ENCODE data around the gene ADIPOR2.

ADIPOR2 gene

DNA sequence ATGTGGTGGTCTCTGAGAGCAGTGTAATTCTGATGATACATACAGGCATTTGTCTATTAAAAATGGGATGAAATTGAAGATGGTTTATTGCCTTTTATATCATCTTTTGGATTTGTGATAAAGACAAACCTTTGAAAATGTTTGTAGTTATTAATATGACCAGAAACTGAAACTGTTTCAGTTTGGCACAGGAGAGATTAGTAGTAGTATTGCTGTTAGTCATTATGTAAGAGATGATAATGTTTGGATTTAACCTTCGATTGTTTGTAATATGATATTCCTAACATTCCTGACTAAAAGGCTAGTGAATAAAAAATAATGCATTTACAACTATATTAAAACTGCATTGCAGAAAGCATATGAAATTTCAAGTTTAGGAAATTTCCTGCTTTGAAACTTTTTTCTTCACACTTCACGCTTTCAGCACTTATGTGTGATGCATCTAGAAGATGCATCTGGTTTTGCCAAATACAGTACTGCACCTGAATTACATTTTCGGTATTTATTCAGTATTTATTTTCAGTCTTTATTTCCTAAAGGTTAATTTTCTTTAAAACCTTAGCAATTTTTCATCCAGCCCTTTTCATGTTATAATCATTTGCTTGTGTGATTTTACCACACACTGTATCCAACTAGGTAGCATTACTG, 25.5 kb downstream of the ADIPOR2 start:
- no peak overlapping the region for H3K4me3 ChIP-seq (ENCODE audit: low read depth, low read length)
- TF ChIP-seq, protein P1, sequence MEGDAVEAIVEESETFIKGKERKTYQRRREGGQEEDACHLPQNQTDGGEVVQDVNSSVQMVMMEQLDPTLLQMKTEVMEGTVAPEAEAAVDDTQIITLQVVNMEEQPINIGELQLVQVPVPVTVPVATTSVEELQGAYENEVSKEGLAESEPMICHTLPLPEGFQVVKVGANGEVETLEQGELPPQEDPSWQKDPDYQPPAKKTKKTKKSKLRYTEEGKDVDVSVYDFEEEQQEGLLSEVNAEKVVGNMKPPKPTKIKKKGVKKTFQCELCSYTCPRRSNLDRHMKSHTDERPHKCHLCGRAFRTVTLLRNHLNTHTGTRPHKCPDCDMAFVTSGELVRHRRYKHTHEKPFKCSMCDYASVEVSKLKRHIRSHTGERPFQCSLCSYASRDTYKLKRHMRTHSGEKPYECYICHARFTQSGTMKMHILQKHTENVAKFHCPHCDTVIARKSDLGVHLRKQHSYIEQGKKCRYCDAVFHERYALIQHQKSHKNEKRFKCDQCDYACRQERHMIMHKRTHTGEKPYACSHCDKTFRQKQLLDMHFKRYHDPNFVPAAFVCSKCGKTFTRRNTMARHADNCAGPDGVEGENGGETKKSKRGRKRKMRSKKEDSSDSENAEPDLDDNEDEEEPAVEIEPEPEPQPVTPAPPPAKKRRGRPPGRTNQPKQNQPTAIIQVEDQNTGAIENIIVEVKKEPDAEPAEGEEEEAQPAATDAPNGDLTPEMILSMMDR (IDR thresholded peaks at IDR 0.05; ENCODE audit: low read depth, low read length) = no peak
- TF ChIP-seq POLR2A (IDR thresholded peaks at IDR 0.05; ENCODE audit: extremely low read depth, insufficient read length) = no peak
- TF ChIP-seq, protein P2, sequence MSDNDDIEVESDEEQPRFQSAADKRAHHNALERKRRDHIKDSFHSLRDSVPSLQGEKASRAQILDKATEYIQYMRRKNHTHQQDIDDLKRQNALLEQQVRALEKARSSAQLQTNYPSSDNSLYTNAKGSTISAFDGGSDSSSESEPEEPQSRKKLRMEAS (IDR thresholded peaks at IDR 0.05; ENCODE audit: low read depth, low read length) = no peak
- no peak for TF ChIP-seq MYC (IDR thresholded peaks at IDR 0.05; ENCODE audit: low read depth, low read length)
- no peak for DNase-seq (ENCODE audit: low read depth)

DNA sequence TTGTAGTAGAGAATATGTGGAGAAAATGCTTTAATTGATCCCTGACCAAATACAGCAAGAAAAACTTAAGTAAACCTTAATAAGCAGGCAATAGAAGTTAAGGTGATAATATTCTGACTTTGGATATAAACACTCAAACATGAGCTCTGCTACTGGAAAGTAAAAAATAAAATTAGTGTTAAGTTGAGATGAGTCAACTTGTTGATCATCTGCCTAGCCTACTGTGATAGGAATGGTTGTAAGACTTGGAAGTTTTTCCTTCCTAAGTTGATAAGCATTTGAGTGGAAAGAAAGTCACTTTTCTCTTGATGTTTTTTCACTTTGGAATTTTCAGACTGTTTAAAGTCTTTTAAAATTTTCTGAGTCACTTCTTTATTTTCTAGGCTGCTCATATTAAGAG, 26.0 kb downstream of the ADIPOR2 start:
- no peak for DNase-seq (ENCODE audit: low read depth)
- no peak overlapping the region for H3K4me3 ChIP-seq (ENCODE audit: low read depth, low read length)
- TF ChIP-seq MYC (IDR thresholded peaks at IDR 0.05; ENCODE audit: low read depth, low read length) = no peak
- TF ChIP-seq, protein P2 (IDR thresholded peaks at IDR 0.05; ENCODE audit: low read depth, low read length) = no peak
- TF ChIP-seq, protein P1 (IDR thresholded peaks at IDR 0.05; ENCODE audit: low read depth, low read length) = no peak
- TF ChIP-seq POLR2A (IDR thresholded peaks at IDR 0.05; ENCODE audit: extremely low read depth, insufficient read length) = no peak

DNA sequence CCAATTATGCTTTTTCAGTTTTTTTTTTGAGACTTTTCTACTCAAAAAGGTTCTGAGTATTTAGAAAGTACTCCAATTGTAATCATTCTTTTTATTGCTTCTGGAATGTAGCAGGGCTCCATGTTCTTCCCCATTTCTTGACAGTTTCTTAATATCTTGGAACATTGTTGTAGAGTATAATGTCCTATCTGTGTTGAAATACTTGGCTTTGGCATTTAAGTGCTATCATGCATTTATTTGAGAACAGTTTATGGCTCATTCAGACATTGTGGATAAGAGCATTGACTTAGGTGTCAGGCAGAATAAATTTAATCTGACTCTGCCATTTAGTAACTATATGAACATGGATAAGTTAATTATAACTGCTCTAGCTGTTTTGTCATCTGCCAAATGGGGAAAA, 28.3 kb downstream of the ADIPOR2 start:
- no peak overlapping the region for H3K4me3 ChIP-seq (ENCODE audit: low read depth, low read length)
- no peak for DNase-seq (ENCODE audit: low read depth)
- TF ChIP-seq, protein P1 (IDR thresholded peaks at IDR 0.05; ENCODE audit: low read depth, low read length) = no peak
- TF ChIP-seq, protein P2 (IDR thresholded peaks at IDR 0.05; ENCODE audit: low read depth, low read length) = no peak
- TF ChIP-seq MYC (IDR thresholded peaks at IDR 0.05; ENCODE audit: low read depth, low read length) = no peak
- TF ChIP-seq POLR2A (IDR thresholded peaks at IDR 0.05; ENCODE audit: extremely low read depth, insufficient read length) = no peak

DNA sequence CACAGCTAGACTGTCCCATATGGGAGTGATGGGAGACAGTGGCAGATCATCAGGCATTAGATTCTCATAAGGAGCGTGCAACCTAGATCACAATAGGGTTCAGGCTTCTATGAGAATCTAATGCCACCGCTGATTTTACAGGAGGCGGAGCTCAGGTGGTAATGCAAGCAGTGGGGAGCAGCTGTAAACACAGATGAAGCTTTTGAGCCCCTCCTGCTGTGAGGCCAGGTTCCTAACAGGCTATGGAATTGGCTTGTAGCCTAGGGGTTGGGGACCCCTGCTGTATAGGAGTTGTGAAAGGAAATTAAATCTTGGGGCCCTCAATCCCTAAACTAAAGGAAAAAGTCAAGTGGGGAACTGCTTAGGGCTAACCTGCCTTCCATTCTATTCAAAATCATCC, 29.6 kb downstream of the ADIPOR2 start:
- TF ChIP-seq MYC (IDR thresholded peaks at IDR 0.05; ENCODE audit: low read depth, low read length) = no peak
- no peak for TF ChIP-seq POLR2A (IDR thresholded peaks at IDR 0.05; ENCODE audit: extremely low read depth, insufficient read length)
- TF ChIP-seq, protein P1 (IDR thresholded peaks at IDR 0.05; ENCODE audit: low read depth, low read length) = no peak
- TF ChIP-seq, protein P2 (IDR thresholded peaks at IDR 0.05; ENCODE audit: low read depth, low read length) = no peak
- no peak for DNase-seq (ENCODE audit: low read depth)
- H3K4me3 ChIP-seq (ENCODE audit: low read depth, low read length) = no peak overlapping the region

DNA sequence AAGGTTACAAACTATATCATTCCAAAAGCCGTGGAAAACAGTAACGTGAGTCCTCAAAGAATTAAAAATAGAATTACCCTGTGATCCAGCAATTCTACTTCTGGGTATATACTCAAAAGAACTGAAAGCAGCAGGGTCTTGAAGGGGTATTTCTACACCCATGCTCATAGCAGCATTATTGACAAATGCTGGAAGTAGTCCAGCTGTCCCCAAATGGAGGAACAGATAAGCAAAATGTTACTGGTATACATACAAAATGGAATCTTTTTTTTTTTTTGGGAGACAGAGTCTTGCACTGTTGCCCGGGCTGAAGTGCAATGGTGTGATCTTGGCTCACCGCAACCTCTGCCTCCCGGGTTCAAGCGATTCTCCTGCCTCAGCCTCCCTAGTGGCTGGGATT, 32.9 kb downstream of the ADIPOR2 start:
- TF ChIP-seq MYC (IDR thresholded peaks at IDR 0.05; ENCODE audit: low read depth, low read length) = no peak
- TF ChIP-seq, protein P2 (IDR thresholded peaks at IDR 0.05; ENCODE audit: low read depth, low read length) = no peak
- TF ChIP-seq POLR2A (IDR thresholded peaks at IDR 0.05; ENCODE audit: extremely low read depth, insufficient read length) = no peak
- TF ChIP-seq, protein P1 (IDR thresholded peaks at IDR 0.05; ENCODE audit: low read depth, low read length) = no peak
- no peak overlapping the region for H3K4me3 ChIP-seq (ENCODE audit: low read depth, low read length)
- DNase-seq (ENCODE audit: low read depth) = no peak
